Uterus (tissue), 2 donors: ENCODE measurements around the gene SMIM20.

Source experiments
- POLR2A ChIP-seq, 2 donors: fragments of 450-650 bp; IDR thresholded peaks; one replicate each; pipeline ENCODE4 v1.6.1; 2016; ENCODE audit warnings: antibody characterized with exemption in 2 of 2, mild to moderate bottlenecking in 1 of 2, moderate library complexity in 1 of 2
- TF ChIP-seq, protein P1 (sequence below), 4 experiments: fragments of 200-600 bp in 2 of 4; fragments of 450-650 bp in 2 of 4; sonication (generic) in 2 of 4; IDR thresholded peaks; one replicate each; pipeline ENCODE4 v1.5.1; 2016 to 2019; ENCODE audit warnings: antibody characterized with exemption in 4 of 4, mild to moderate bottlenecking in 2 of 4, moderate library complexity in 1 of 4

DNA sequence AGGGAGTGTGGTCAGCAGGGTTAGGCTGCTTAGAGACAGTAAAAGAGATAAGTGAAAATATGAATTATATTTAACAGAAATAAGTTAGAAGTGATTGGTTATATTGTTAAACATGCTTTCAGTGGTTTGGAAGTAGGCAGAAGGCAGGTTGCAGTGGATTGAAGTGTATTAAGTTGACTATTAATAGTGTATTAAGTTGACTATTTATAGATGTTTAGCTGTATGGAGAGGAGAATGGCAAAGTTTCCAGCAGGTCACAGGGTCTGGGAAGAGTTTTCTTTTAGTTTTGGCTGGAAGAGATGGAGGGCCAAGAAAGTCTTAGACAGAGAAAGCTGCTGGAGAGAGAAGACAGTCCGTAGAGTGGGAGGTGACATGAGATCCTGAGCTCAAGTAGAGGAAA is 7.9 kb downstream of the SMIM20 start:
- TF ChIP-seq POLR2A (IDR thresholded peaks at IDR 0.05) = no peak
- TF ChIP-seq, protein P1, sequence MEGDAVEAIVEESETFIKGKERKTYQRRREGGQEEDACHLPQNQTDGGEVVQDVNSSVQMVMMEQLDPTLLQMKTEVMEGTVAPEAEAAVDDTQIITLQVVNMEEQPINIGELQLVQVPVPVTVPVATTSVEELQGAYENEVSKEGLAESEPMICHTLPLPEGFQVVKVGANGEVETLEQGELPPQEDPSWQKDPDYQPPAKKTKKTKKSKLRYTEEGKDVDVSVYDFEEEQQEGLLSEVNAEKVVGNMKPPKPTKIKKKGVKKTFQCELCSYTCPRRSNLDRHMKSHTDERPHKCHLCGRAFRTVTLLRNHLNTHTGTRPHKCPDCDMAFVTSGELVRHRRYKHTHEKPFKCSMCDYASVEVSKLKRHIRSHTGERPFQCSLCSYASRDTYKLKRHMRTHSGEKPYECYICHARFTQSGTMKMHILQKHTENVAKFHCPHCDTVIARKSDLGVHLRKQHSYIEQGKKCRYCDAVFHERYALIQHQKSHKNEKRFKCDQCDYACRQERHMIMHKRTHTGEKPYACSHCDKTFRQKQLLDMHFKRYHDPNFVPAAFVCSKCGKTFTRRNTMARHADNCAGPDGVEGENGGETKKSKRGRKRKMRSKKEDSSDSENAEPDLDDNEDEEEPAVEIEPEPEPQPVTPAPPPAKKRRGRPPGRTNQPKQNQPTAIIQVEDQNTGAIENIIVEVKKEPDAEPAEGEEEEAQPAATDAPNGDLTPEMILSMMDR (IDR thresholded peaks at IDR 0.05) = no peak
